ENCODE data around the gene PHYKPL.

The PHYKPL gene

GRCh38 chr5:178189433-178189832 is 43.2 kb downstream of the PHYKPL start:
- DNase-seq (ENCODE audit: low spot score) = no peak

- no peak for DNase-seq (ENCODE audit: low spot score)
These were observed 45.6 kb downstream of the PHYKPL start, which contains the start of gene GMCL2 for GRCh38 chr5:178187014-178187413. Gene GMCL2 (minus strand): TSS chr5:178187371. CDS start chr5:178187299, 72 bp downstream.

- DNase-seq (ENCODE audit: low spot score) = no peak
These were observed 46.2 kb downstream of the PHYKPL start for GRCh38 chr5:178186427-178186826.

GRCh38 chr5:178182158-178182876 is 50.3 kb downstream of the PHYKPL start:
- no peak for DNase-seq (ENCODE audit: low spot score)

- DNase-seq (ENCODE audit: low spot score) = no peak
These were observed 52.3 kb downstream of the PHYKPL start for GRCh38 chr5:178180141-178180863.

- DNase-seq (ENCODE audit: low spot score) = no peak
These were observed 55.0 kb downstream of the PHYKPL start for GRCh38 chr5:178177569-178177968.

- no peak for DNase-seq (ENCODE audit: low spot score)
These were observed 55.8 kb downstream of the PHYKPL start for GRCh38 chr5:178176791-178177190.

GRCh38 chr5:178174456-178174855 is 58.1 kb downstream of the PHYKPL start:
- no peak for DNase-seq (ENCODE audit: low spot score)

- DNase-seq (ENCODE audit: low spot score) = no peak
These were observed 62.1 kb downstream of the PHYKPL start for GRCh38 chr5:178170455-178170854.

GRCh38 chr5:178165581-178165980 is 67.0 kb downstream of the PHYKPL start:
- no peak for DNase-seq (ENCODE audit: low spot score)

GRCh38 chr5:178163772-178164735 is 68.5 kb downstream of the PHYKPL start:
- DNase-seq (ENCODE audit: low spot score) = peak; percentile 90

GRCh38 chr5:178162481-178162880 is 70.1 kb downstream of the PHYKPL start:
- DNase-seq (ENCODE audit: low spot score) = no peak

GRCh38 chr5:178160176-178160575 is 72.4 kb downstream of the PHYKPL start:
- no peak for DNase-seq (ENCODE audit: low spot score)
